SU-DHL-6 (cell line): ENCODE data around the gene PLEKHA6.

Experiments
- CTCF ChIP-seq: fragments of 200-600 bp; sonication (generic); IDR thresholded peaks from one replicate; pipeline ENCODE4 v1.5.1; 2017; ENCODE audit warnings: antibody characterized with exemption, mild to moderate bottlenecking, low read length, moderate library complexity; ENCODE audit not compliant: insufficient read depth, poor library complexity, severe bottlenecking
- EZH2phosphoT487 ChIP-seq: fragments of 200-600 bp; sonication (generic), shearing (Covaris generic); conservative IDR thresholded peaks from 2 replicates; pipeline ENCODE4 v1.6.1; 2018; ENCODE audit warnings: mild to moderate bottlenecking, antibody characterized with exemption, low read length, moderate library complexity, mixed read lengths

- TF ChIP-seq CTCF: no peak
- no peak for TF ChIP-seq EZH2phosphoT487
Measured at GRCh38 chr1:204313675-204314074, 46.1 kb downstream of the PLEKHA6 start.
